Testis (tissue), 3 donors: ENCODE measurements around the gene LTB4R. TPM values are rescaled to one million over a fixed set of nuclear protein-coding genes. Genes with fewer than 3 reads are reported as not detected.

Experiments used
- DNase-seq: peaks from one replicate; pipeline ENCODE4 v3.0.0-alpha.2; 2019
- H3K27ac ChIP-seq, 2 donors: fragments of 200-600 bp; sonication (generic); one replicate each; pipeline ENCODE4 v1.5.1; 2019
- H3K27me3 ChIP-seq: fragments of 200-600 bp; sonication (generic); one replicate; pipeline ENCODE4 v1.5.1; 2019
- H3K36me3 ChIP-seq: fragments of 200-600 bp; sonication (generic); one replicate; pipeline ENCODE4 v1.5.1; 2017; ENCODE audit warnings: low read depth; ENCODE audit errors: missing control alignments
- H3K4me1 ChIP-seq: fragments of 200-600 bp; sonication (generic); one replicate; pipeline ENCODE4 v1.5.1; 2019
- H3K4me3 ChIP-seq, 2 donors: fragments of 200-600 bp; sonication (generic); one replicate each; pipeline ENCODE4 v1.5.1; 2017 to 2019
- H3K9me3 ChIP-seq: fragments of 200-600 bp; sonication (generic); one replicate; pipeline ENCODE4 v1.5.1; 2017
- CTCF ChIP-seq, 3 experiments: fragments of 450-650 bp in 2 of 3; fragments of 200-600 bp in 1 of 3; sonication (generic) in 1 of 3; IDR thresholded peaks; one replicate each; pipeline ENCODE4 v1.5.1; 2016 to 2019; ENCODE audit warnings: antibody characterized with exemption in 3 of 3, mild to moderate bottlenecking in 2 of 3, moderate library complexity in 1 of 3
- POLR2A ChIP-seq: fragments of 450-650 bp; IDR thresholded peaks from one replicate; pipeline ENCODE4 v1.6.1; 2017; ENCODE audit warnings: antibody characterized with exemption, mild to moderate bottlenecking, moderate library complexity
- WGBS, 2 donors: methylation state at CpG; one replicate each; pipeline ENCODE4 v1.1.5; 2018; 5-methylcytosine and 5-hydroxymethylcytosine counted together
- intact Hi-C: fragments of 100-400 bp; cut with DNase I; formaldehyde crosslinking; loops from one replicate; pipeline ENCODE4 v1.15.1; 2023; ENCODE audit warnings: low total_unique reads
- polyA plus RNA-seq: library from polyadenylated mRNA; stranded (reverse); fragments of 350-450 nt; fragmentation: Illumina TruSeq; extraction: RNeasy Lipid Tissue Mini Kit (QIAGEN cat#74804); gene quantifications from one replicate; pipeline ENCODE4 v1.2.3, GENCODE V29; 2014; ENCODE audit warnings: low read depth, low replicate concordance; ENCODE audit not compliant: insufficient read depth
- total RNA-seq, 2 donors: library from RNA; depleted of rRNA; stranded (reverse); fragments of >200 nt; gene quantifications; one replicate each; pipeline ENCODE4 v1.2.3, GENCODE V29; 2016

The LTB4R gene
- total and polyA plus RNA-seq, 3 donors from 2014 or later, result 5.5 to 10.9 (median 10.3) TPM

- Histone ChIP-seq H3K27me3 (no peaks in the 10 kb centered on the region), H3K27ac (no peak overlapping the region), H3K4me3 (no peak overlapping the region), H3K36me3 (no peaks in the 10 kb centered on the region), H3K9me3 (no peaks in the 10 kb centered on the region), H3K4me1 (peaks cover 3% of the 10 kb centered on the region)
- intact Hi-C loops, result no loop called here
- TF ChIP-seq POLR2A (no peak), CTCF (IDR thresholded peaks at IDR 0.05) (no peak)
- WGBS, 2 donors, result 74 to 81% methylated on average over 14 of the region's 14 CpGs
- DNase-seq, result no peak
Measured at GRCh38 chr14:24321212-24321975, 10.1 kb downstream of the LTB4R start.

- intact Hi-C loops, result no loop called here
- no peak for TF ChIP-seq CTCF (IDR thresholded peaks at IDR 0.05)
- TF ChIP-seq POLR2A, result no peak
Measured at GRCh38 chr14:24322672-24323071, 11.4 kb downstream of the LTB4R start.

GRCh38 chr14:24323341-24323740 lies 12.0 kb downstream of the LTB4R start:
- Histone ChIP-seq H3K27me3 (no peaks in the 10 kb centered on the region), H3K27ac (no peak overlapping the region), H3K36me3 (no peaks in the 10 kb centered on the region), H3K9me3 (no peaks in the 10 kb centered on the region), H3K4me3 (no peak overlapping the region), H3K4me1 (no peaks in the 10 kb centered on the region)
- 74 to 79% methylated on average over 3 of the region's 3 CpGs for WGBS, 2 donors
- intact Hi-C loops, result no loop called here
- TF ChIP-seq CTCF (IDR thresholded peaks at IDR 0.05), result no peak
- TF ChIP-seq POLR2A, result no peak
- no peak for DNase-seq

More at GRCh38 chr14:24322672-24323071, 11.4 kb downstream of the LTB4R start:
- H3K36me3 ChIP-seq, result no peaks in the 10 kb centered on the region
- DNase-seq, result no peak
- no peak overlapping the region for H3K27ac ChIP-seq
- H3K4me3 ChIP-seq, result no peak overlapping the region
- WGBS, 2 donors, result 81 to 85% methylated on average over 8 to 10 of the region's 10 CpGs
- H3K9me3 ChIP-seq, result no peaks in the 10 kb centered on the region
- no peaks in the 10 kb centered on the region for H3K27me3 ChIP-seq
- no peaks in the 10 kb centered on the region for H3K4me1 ChIP-seq

- H3K4me1 ChIP-seq, result no peaks in the 10 kb centered on the region
- WGBS, 2 donors, result 78 to 88% methylated on average over 4 to 6 of the region's 6 CpGs
- H3K4me3 ChIP-seq, result no peak overlapping the region
- TF ChIP-seq CTCF (IDR thresholded peaks at IDR 0.05), result no peak
- no peak for TF ChIP-seq POLR2A
- no peaks in the 10 kb centered on the region for H3K36me3 ChIP-seq
- intact Hi-C loops, result no loop called here
- no peaks in the 10 kb centered on the region for H3K27me3 ChIP-seq
- no peak for DNase-seq
- no peaks in the 10 kb centered on the region for H3K9me3 ChIP-seq
- no peak overlapping the region for H3K27ac ChIP-seq
Measured at GRCh38 chr14:24324024-24324423, 12.7 kb downstream of the LTB4R start.

GRCh38 chr14:24325041-24325530 lies 13.8 kb downstream of the LTB4R start:
- Histone ChIP-seq H3K4me3 (no peak overlapping the region), H3K27ac (no peak overlapping the region), H3K27me3 (no peaks in the 10 kb centered on the region), H3K4me1 (no peaks in the 10 kb centered on the region), H3K36me3 (no peaks in the 10 kb centered on the region), H3K9me3 (no peaks in the 10 kb centered on the region)
- TF ChIP-seq CTCF (IDR thresholded peaks at IDR 0.05) (no peak), POLR2A (no peak)
- DNase-seq, result no peak
- intact Hi-C loops, result no loop called here
- 87 to 95% methylated on average over 5 of the region's 5 CpGs for WGBS, 2 donors
